HG03039 (cell line): ENCODE measurements around the gene TRIP11.
"Not testable (repeated sequence)": the region's sequence is repeated elsewhere in the genome, so short reads cannot be mapped to it uniquely, and the experiment has no call there.

Experiments
- ATAC-seq: cut with Tn5 transposase; IDR thresholded peaks from one replicate; pipeline ENCODE4 v1.9.1; 2021; ENCODE audit warnings: mild to moderate bottlenecking, moderate library complexity; ENCODE audit not compliant: unreplicated experiment

The TRIP11 gene

GRCh38 chr14:92039719-92040430 lies at the start of gene TRIP11:
TRIP11 (minus strand) TSS chr14:92040059; CDS start chr14:92039685, 374 bp downstream.
- ATAC-seq: peak; percentile 95

DNA sequence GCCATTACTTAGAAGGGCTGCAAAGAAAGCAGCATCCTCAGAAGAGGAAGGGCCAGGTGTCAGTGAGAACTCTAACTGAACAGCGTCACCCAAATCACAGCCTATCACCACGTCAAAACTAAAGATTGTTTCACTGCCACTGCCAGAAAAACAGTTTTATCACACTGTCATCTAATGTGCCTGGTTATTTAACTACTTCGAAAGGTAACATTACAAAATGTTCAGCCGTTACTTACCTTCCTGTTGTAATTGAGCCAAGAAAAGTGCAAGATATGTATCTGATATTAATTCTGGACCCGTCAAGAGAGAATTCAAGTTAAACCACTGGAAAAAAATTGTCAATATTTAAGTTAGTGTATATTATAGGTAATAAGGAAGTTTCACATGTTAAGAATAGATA lies 48.6 kb upstream of the TRIP11 start:
- ATAC-seq: no peak

GRCh38 chr14:92074555-92074954 lies 34.7 kb upstream of the TRIP11 start:
- ATAC-seq: no peak

DNA sequence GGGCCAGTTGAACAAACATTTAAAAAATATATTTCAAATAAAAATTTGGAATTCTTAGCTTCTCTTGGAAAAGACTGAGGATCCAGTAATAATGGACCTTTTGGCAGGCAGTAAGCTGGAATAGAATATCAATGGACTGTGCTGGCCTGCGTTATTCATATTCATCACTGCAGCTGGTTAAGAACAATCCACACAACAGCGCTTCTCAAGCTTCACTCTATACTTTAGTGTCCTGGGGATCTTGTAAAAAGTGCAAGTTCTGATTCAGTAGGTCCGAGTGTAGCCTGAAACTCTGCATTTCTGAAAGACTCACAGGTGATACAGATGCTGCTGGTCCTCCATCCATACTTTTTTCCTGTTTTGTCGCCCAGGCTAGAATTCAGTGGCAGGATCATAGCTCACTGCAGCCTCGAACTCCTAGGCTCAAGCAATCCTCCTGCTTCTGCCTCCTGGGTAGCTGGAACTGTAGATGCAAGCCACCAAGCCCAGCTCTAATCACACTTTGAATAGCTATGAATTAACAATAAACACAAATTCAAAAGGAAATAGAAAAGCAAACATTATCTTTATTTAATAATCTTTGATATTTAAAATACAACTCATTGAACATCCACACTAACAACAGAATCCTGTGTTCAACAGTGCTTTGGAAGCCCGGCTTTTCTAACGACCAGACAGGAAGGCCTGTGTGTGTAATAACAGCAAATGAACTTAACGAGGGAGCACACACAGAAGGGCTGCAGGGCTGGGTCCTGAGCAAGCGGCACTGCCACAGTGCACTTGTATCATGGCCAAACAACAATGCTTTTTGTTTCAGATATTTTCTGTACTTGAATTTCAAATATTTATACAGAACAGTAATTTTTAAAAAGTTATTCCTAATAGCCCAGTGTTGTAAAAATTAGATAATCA lies 18.4 kb upstream of the TRIP11 start:
- no peak for ATAC-seq

- ATAC-seq: no peak
These were observed 9.9 kb upstream of the TRIP11 start for GRCh38 chr14:92049781-92050180.

DNA sequence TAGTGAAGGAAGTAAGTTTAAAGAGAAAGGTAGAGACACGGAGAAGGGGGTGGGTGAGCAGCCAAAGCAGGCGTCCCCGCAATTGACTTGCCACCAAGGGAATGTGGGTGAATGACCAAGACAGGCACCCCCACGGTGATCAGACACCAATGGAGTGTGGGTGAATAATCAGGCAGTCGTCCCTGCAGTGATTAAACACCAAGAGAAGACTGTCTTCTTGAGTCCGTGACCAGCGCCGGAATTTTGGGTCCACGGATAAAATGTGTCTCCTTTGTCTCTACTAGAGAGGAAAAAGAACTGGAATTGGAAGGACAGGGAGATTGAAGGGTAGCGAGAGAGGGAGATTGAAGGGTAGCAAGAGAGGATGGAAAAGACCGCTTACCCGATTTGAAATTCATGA lies 9.4 kb upstream of the TRIP11 start:
- not testable (repeated sequence) for ATAC-seq

DNA sequence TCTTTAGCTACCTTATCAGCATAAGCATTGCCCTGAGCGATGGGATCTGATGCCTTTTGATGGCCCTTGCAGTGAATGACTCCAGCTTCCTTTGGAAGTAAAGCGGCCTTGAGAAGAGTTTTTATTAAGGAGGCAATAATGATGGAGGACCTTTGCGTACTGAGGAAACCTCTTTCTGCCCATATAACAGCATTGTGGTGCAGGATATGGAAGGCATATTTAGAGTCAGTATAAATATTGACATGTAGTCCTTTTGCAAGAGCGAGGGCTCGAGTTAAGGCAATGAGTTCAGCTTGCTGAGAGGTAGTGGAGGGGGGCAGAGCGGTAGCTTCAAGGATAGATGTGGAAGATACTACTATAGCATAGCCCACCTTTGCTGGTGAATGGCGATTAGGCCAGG lies 6.0 kb upstream of the TRIP11 start:
- not testable (repeated sequence) for ATAC-seq

DNA sequence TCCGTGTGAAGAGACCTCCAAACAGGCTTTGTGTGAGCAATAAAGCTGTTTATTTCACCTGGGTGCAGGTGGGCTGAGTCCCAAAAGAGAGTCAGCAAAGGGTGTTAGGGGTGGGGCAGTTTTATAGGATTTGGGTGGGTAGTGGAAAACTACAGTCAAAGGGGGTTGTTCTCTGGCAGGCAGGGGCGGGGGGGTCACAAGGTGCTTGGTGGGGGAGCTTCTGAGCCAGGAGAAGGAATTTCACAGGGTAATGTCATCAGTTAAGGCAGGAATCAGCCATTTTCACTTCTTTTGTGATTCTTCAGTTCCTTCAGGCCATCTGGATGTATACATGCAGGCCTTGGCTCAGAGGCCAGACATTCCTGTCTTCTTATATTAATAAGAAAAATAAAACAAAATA lies 1.9 kb upstream of the TRIP11 start:
- not testable (repeated sequence) for ATAC-seq

GRCh38 chr14:92041203-92041602 lies 1.3 kb upstream of the TRIP11 start:
- ATAC-seq: no peak

GRCh38 chr14:92040431-92041051 lies 682 bp upstream of the TRIP11 start:
- ATAC-seq: no peak

DNA sequence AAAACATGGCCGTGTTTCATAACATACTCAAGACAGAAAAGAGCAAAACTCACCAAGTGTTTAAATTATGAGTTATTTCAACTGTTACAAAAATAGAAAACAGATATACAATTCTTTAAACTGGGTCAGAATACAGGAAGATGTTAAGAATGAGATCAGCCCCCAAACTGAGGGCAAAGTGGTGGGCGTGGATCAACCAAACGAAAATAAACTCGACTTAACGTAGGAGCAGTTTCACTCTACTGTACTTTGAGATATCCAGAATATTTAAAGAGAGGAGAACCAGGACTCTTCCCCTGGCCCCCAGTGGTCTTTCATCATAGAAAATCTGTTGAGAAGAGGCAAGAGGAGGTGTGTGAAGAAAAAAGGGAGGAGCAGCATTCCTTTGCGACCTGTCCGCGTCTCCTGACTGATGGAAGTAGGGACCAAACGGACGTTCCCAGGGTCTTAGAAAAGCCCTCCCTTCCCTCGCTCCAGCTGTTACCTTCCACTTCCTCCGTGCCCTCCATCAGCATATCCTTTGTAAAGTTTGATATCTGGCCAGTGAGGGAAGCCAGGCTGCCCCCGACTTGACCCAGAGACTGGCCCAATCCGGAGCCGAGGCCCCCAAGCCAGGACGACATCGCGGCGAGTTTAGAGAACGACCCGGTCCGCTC lies 668 bp downstream of the TRIP11 start:
- peak; percentile 3 for ATAC-seq

- no peak for ATAC-seq
These were observed 1.9 kb downstream of the TRIP11 start for GRCh38 chr14:92037989-92038388.

- no peak for ATAC-seq
These were observed 4.0 kb downstream of the TRIP11 start for GRCh38 chr14:92035890-92036289.

- ATAC-seq: no peak
These were observed 5.8 kb downstream of the TRIP11 start for GRCh38 chr14:92033906-92034687.

DNA sequence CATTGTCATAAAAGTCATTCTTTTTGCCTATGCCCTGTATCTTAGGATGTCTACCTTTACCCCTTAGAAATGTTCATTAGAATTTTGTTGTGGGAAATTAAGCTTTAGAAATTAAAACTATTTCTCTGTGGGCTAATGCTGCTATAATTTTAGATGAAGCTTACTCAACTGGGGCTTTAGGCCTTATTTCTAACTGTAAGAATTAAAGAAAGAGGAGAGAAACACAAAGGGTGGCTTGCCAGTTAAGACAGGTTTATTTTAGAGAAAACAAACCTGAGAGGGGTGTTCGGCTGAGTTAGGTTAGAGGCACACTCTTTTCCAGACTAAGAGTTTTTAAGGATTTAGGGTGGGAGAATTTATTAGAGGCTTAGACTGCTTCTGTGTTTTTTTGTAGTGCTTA lies 6.4 kb downstream of the TRIP11 start:
- no peak for ATAC-seq

GRCh38 chr14:92026548-92027190 lies 13.2 kb downstream of the TRIP11 start:
- no peak for ATAC-seq

GRCh38 chr14:92022036-92022435 lies 17.8 kb downstream of the TRIP11 start:
- ATAC-seq: no peak

DNA sequence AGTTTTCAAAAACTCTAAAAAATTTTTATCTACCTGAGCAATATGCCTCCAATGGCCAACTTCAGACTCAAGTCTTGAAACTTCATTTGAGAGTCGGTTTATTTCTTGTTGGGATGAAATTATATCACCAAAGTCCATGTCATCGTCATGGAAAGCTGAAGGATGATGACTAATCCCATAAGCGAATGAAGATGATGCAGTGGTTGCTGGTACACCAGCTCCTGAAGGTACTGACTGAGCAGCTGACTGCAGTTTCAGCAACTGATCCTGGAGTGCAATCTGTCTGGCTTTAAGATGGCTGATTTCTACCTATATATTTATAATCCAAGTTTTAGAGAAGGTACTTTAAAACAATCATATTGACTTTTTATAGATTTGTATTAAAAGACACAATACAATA lies 18.3 kb downstream of the TRIP11 start:
- no peak for ATAC-seq

GRCh38 chr14:92014040-92014439 lies 25.8 kb downstream of the TRIP11 start:
- ATAC-seq: no peak
